H1 (cell line): Measurements from ENCODE around the gene PAK5. TPM values are rescaled to one million over a fixed set of nuclear protein-coding genes. Genes with fewer than 3 reads are reported as not detected.

Experiments used
- BCL11A ChIP-seq, 2 experiments: IDR thresholded peaks; one replicate each; pipeline ENCODE4 v1.6.1; 2011; ENCODE audit warnings: low read depth in 2 of 2, low read length in 2 of 2, mild to moderate bottlenecking in 2 of 2
- CHD1 ChIP-seq: IDR thresholded peaks from 2 replicates; pipeline ENCODE4 v1.6.1; 2012; ENCODE audit warnings: low read depth, low read length, improper control_type of control experiment
- CHD2 ChIP-seq: IDR thresholded peaks from 2 replicates; pipeline ENCODE4 v1.6.1; 2012; ENCODE audit warnings: low read length, improper control_type of control experiment
- CREB1 ChIP-seq: IDR thresholded peaks from 2 replicates; pipeline ENCODE4 v1.6.1; 2012; ENCODE audit warnings: inconsistent platforms
- HDAC6 ChIP-seq: IDR thresholded peaks from one replicate; pipeline ENCODE4 v1.7.1; 2012; ENCODE audit warnings: low read depth, mild to moderate bottlenecking, inconsistent platforms, low read length, moderate library complexity
- KDM4A ChIP-seq: IDR thresholded peaks from one replicate; pipeline ENCODE4 v1.7.1; 2012; ENCODE audit warnings: low read depth, mild to moderate bottlenecking, moderate library complexity, low read length, inconsistent platforms; ENCODE audit not compliant: severe bottlenecking
- NRF1 ChIP-seq: IDR thresholded peaks from 2 replicates; pipeline ENCODE4 v1.6.1; 2011; ENCODE audit warnings: mild to moderate bottlenecking, low read depth, low read length, improper control_type of control experiment
- POLR2A ChIP-seq, 2 experiments: IDR thresholded peaks; 1 replicate in 1 of 2; 2 replicates in 1 of 2; pipeline ENCODE4 v1.6.1; 2011; ENCODE audit warnings: low read depth in 2 of 2, low read length in 2 of 2, mild to moderate bottlenecking in 2 of 2; ENCODE audit errors: control extremely low read depth in 1 of 2
- POLR2AphosphoS5 ChIP-seq: IDR thresholded peaks from 2 replicates; pipeline ENCODE4 v1.6.1; 2011; ENCODE audit warnings: low read depth, low read length
- POU5F1 ChIP-seq: IDR thresholded peaks from 2 replicates; pipeline ENCODE4 v1.6.1; 2011; ENCODE audit warnings: low read depth, mild to moderate bottlenecking, low read length, moderate library complexity
- RAD21 ChIP-seq, 2 experiments: IDR thresholded peaks in 1 of 2; conservative IDR thresholded peaks in 1 of 2; 2 replicates each; pipeline ENCODE4 v1.6.1; 2011; ENCODE audit warnings: low read depth in 2 of 2, low read length in 2 of 2, improper control_type of control experiment in 1 of 2, inconsistent platforms in 1 of 2, mild to moderate bottlenecking in 1 of 2, moderate library complexity in 1 of 2
- RFX5 ChIP-seq: IDR thresholded peaks from 2 replicates; pipeline ENCODE4 v1.6.1; 2011; ENCODE audit warnings: low read depth, low read length, improper control_type of control experiment, borderline replicate concordance
- SIRT6 ChIP-seq: IDR thresholded peaks from one replicate; pipeline ENCODE4 v1.7.1; 2012; ENCODE audit warnings: low read length, inconsistent platforms
- SP1 ChIP-seq: IDR thresholded peaks from 2 replicates; pipeline ENCODE4 v1.6.1; 2011; ENCODE audit warnings: low read depth, low read length
- SP2 ChIP-seq: IDR thresholded peaks from 2 replicates; pipeline ENCODE4 v1.6.1; 2012; ENCODE audit warnings: mild to moderate bottlenecking, low read length, inconsistent platforms
- TAF1 ChIP-seq: IDR thresholded peaks from 2 replicates; pipeline ENCODE4 v1.6.1; 2011; ENCODE audit warnings: mild to moderate bottlenecking, low read depth, low read length
- TAF7 ChIP-seq: optimal IDR thresholded peaks from 2 replicates; pipeline ENCODE3; 2011; ENCODE audit warnings: low read depth, mild to moderate bottlenecking, inconsistent platforms, low read length, moderate library complexity, borderline replicate concordance
- TCF12 ChIP-seq: IDR thresholded peaks from 2 replicates; pipeline ENCODE4 v1.6.1; 2011; ENCODE audit warnings: low read depth, mild to moderate bottlenecking, low read length
- ZNF274 ChIP-seq: IDR thresholded peaks from 2 replicates; pipeline ENCODE4 v1.7.0; 2012; ENCODE audit warnings: low read length, borderline replicate concordance; ENCODE audit errors: extremely low read depth
- polyA plus RNA-seq, 7 experiments: library from polyadenylated mRNA; depleted of rRNA in 3 of 7; stranded (reverse) in 5 of 7; unstranded in 2 of 7; fragments of >200 nt in 5 of 7; fragments of 200-250 nt in 2 of 7; gene quantifications; 1 replicate in 5 of 7; 2 replicates in 1 of 7; 4 replicates in 1 of 7; pipeline versions ENCODE4 v1.2.1 to v1.2.3, GENCODE V29; 2011 to 2013; ENCODE audit warnings: missing spikeins in 2 of 7, mixed read lengths in 2 of 7
- total RNA-seq: library from RNA; stranded (reverse); fragmentation: NEBNext Ultra II Directional; extraction: Animal tissue kit (Norgen Biotek cat#: 25700); gene quantifications from 2 replicates; pipeline ENCODE4 v1.2.1, GENCODE V29; 2021
- TF ChIP-seq, protein P1 (sequence below): IDR thresholded peaks from 2 replicates; pipeline ENCODE4 v1.6.1; 2012; ENCODE audit warnings: inconsistent platforms

The PAK5 gene
- total and polyA plus RNA-seq, 2 of the 8 experiments (the other 6 are each of a cell fraction or from before 2014, with no cell fraction given) = 0.54 to 0.80 TPM

GRCh38 chr20:9516234-9516871 is 322.5 kb downstream of the PAK5 start (continued):
- TF ChIP-seq RFX5 = no peak
- no peak for TF ChIP-seq SIRT6
- TF ChIP-seq TAF7 = no peak
- TF ChIP-seq BCL11A (IDR thresholded peaks at IDR 0.05; ENCODE audit: low read depth in 2 of 2, low read length in 2 of 2) = no peak
- TF ChIP-seq POLR2A (IDR thresholded peaks at IDR 0.05; ENCODE audit: control extremely low read depth in 1 of 2, low read depth in 2 of 2, low read length in 2 of 2) = no peak
- TF ChIP-seq NRF1 = no peak
- no peak for TF ChIP-seq CHD1
- TF ChIP-seq ZNF274 = no peak
- TF ChIP-seq TAF1 = no peak
- peak; percentile 92 for TF ChIP-seq KDM4A
- TF ChIP-seq POU5F1 = no peak
- TF ChIP-seq SP2 = no peak
- TF ChIP-seq HDAC6 = no peak
- TF ChIP-seq SP1 = no peak
- no peak for TF ChIP-seq TCF12
- TF ChIP-seq POLR2AphosphoS5 = no peak
- TF ChIP-seq RAD21 (IDR thresholded peaks at IDR 0.05 in 1 of 2, conservative IDR thresholded peaks at IDR 0.05 in 1 of 2; ENCODE audit: low read depth in 2 of 2, low read length in 2 of 2) = peak in 1 of 2 experiments; percentile 12; a peak in 1 of 4 replicates
- TF ChIP-seq, protein P1, sequence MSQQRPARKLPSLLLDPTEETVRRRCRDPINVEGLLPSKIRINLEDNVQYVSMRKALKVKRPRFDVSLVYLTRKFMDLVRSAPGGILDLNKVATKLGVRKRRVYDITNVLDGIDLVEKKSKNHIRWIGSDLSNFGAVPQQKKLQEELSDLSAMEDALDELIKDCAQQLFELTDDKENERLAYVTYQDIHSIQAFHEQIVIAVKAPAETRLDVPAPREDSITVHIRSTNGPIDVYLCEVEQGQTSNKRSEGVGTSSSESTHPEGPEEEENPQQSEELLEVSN = peak; percentile 72
- TF ChIP-seq CREB1 = no peak
- TF ChIP-seq CHD2 = no peak
- TF ChIP-seq, all 59 proteins: peak for 10
